ENCODE measurements around the gene NCAM1. TPM values are rescaled to one million over a fixed set of nuclear protein-coding genes. Genes with fewer than 3 reads are reported as not detected.

NCAM1 gene
- total and polyA plus RNA-seq, 2 of the 13 experiments (the other 11 are each of a cell fraction or from before 2014, with no cell fraction given), result 0.05 TPM; not detected in 1

- TF ChIP-seq ZNF296 (CRISPR knock-in tag; conservative IDR thresholded peaks at IDR 0.05) (no peak), ZFP41 (CRISPR knock-in tag; IDR thresholded peaks at IDR 0.05; ENCODE audit: borderline replicate concordance) (no peak), ZNF704 (CRISPR knock-in tag; IDR thresholded peaks at IDR 0.05; ENCODE audit: borderline replicate concordance) (0 out of 2 replicates have a peak, but pooled peaks have one; percentile 31), SMARCE1 (IDR thresholded peaks at IDR 0.05; ENCODE audit: borderline replicate concordance) (no peak), ZNF329 (CRISPR knock-in tag; IDR thresholded peaks at IDR 0.05; ENCODE audit: low read depth) (0 out of 2 replicates have a peak, but pooled peaks have one; percentile 60), DRAP1 (CRISPR knock-in tag; IDR thresholded peaks at IDR 0.05) (peak; percentile 69), ETS1 (CRISPR knock-in tag; IDR thresholded peaks at IDR 0.05) (no peak), CEBPB (IDR thresholded peaks at IDR 0.05; ENCODE audit: borderline replicate concordance, low read depth, low read length) (no peak), POGZ (CRISPR knock-in tag; IDR thresholded peaks at IDR 0.05) (peak; percentile 72), ZNF431 (CRISPR knock-in tag; IDR thresholded peaks at IDR 0.05; ENCODE audit: borderline replicate concordance, low read depth) (no peak), ZNF850 (CRISPR knock-in tag; conservative IDR thresholded peaks at IDR 0.05) (no peak), MIER2 (CRISPR knock-in tag; IDR thresholded peaks at IDR 0.05) (0 out of 2 replicates have a peak, but pooled peaks have one; percentile 7), ZKSCAN1 (IDR thresholded peaks at IDR 0.05; ENCODE audit: low read length) (no peak), POLR2G (IDR thresholded peaks at IDR 0.05; ENCODE audit: low read depth, low read length) (peak; percentile 90), KDM2A (CRISPR knock-in tag; IDR thresholded peaks at IDR 0.05; ENCODE audit: borderline replicate concordance, low read depth) (peak; percentile 81; the same call in 1 of the 2 replicates), PBX2 (CRISPR knock-in tag; IDR thresholded peaks at IDR 0.05) (no peak), ZNF282 (IDR thresholded peaks at IDR 0.05; ENCODE audit: partially characterized antibody) (no peak), RARG (CRISPR knock-in tag; IDR thresholded peaks at IDR 0.05; ENCODE audit: low read depth) (no peak), ZNF691 (CRISPR knock-in tag; IDR thresholded peaks at IDR 0.05; ENCODE audit: borderline replicate concordance, low read depth) (no peak), TIGD3 (CRISPR knock-in tag; IDR thresholded peaks at IDR 0.05; ENCODE audit: borderline replicate concordance) (no peak), LBX2 (CRISPR knock-in tag; IDR thresholded peaks at IDR 0.05; ENCODE audit: borderline replicate concordance) (0 out of 2 replicates have a peak, but pooled peaks have one; percentile 17), ZNF614 (CRISPR knock-in tag; IDR thresholded peaks at IDR 0.05; ENCODE audit: borderline replicate concordance) (no peak; the same call in 1 of the 2 replicates)
These were observed 353.4 kb downstream of the NCAM1 start, which contains the start of gene TTC12 (continued) for GRCh38 chr11:113314389-113315301.
